T-helper 1 cell treated with Interleukin-12 subunit alpha and Interleukin-12 subunit beta and Interleukin-4 antibody, amounts not matched to agents 30 ng/mL and 1 ng/mL, for 36 hours (primary cell): Measurements from ENCODE around the gene LRP2. TPM values are rescaled to one million over a fixed set of nuclear protein-coding genes. Genes with fewer than 3 reads are reported as not detected.

Experiments used
- intact Hi-C: fragments of 100-400 bp; cut with micrococcal nuclease; formaldehyde crosslinking; loops from one replicate; pipeline ENCODE4 v1.15.1; 2024
- total RNA-seq: library from RNA; stranded (reverse); gene quantifications from 2 replicates; pipeline ENCODE4 v1.2.3, GENCODE V29; 2022

LRP2 gene
- total RNA-seq, 1 donor from 2014 or later: not detected

- intact Hi-C loops: no loop called here
These were observed 107.6 kb downstream of the LRP2 start for GRCh38 chr2:169254774-169255173.

GRCh38 chr2:169247211-169247610, 115.1 kb downstream of the LRP2 start:
- intact Hi-C loops: no loop called here

DNA sequence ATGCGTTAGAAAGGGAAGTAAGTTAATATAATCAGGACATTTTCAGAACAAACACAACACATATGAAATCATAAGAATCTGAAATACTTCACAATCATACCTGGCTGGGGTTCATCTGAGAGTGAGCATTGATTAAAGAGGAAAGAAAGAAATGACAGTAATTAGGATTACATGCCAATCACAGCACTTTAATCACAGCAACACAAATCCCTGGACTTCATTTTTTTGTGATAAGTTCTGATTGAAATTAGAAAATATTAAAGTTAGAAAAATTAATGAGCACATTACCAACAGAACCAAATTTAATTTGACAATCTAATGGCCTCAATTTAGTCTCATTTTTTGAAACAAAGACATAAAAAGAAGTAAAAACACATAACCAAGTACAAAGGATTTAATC, 121.9 kb downstream of the LRP2 start:
- intact Hi-C loops: no loop called here

GRCh38 chr2:169237939-169238338, 124.4 kb downstream of the LRP2 start:
- intact Hi-C loops: no loop called here

DNA sequence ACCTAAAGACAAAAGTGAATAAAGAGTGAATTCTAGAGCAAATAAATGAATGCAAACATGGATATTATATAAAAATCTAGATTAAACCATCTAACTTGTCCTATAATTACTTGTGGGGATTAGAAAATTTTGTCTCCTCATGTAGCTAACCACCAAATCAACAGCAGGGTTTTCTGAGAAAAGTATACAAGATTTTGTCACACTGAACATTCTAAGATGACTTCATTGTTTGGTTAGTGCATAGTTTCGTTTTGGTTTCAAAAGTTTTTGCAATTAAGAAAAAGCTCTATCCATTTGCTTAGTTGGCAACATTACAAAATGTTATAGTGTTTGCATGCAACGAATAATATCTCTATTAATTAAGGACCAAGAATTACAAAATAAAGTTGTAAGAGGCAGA, 125.0 kb downstream of the LRP2 start:
- intact Hi-C loops: no loop called here

DNA sequence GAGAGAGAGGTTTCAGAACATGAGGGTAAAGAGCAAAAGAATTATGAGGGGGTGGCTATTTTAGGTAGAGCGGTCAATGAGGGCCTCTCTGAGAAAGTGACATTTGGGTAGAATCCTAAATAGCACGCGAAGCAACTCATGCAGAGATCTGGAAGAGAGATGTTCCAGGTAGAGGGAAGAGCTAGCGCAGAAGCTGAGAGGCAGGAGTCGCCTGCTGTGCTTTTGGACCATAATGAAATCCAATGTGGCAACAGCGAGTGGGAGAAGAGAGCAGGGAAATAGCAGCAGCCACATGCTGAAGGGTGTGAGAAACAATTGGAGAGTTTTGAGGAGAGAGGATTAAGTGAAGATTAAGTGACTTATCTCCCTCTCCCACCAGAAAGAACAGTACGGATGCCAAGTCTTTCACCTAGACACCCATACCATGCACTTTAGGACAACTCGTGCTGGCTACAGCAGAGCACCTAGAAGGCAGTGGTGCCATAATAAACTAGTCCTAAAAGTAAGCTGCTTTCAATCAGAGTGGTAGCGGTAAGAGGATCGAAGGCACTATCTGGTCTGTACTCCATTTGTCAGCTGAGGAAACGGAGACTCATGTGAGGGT, 129.7 kb downstream of the LRP2 start:
- intact Hi-C loops: no loop called here

- intact Hi-C loops: no loop called here
These were observed 132.1 kb downstream of the LRP2 start for GRCh38 chr2:169230204-169230603.

- intact Hi-C loops: no loop called here
These were observed 132.7 kb downstream of the LRP2 start for GRCh38 chr2:169229590-169229989.

- intact Hi-C loops: no loop called here
These were observed 136.4 kb downstream of the LRP2 start for GRCh38 chr2:169225906-169226305.

DNA sequence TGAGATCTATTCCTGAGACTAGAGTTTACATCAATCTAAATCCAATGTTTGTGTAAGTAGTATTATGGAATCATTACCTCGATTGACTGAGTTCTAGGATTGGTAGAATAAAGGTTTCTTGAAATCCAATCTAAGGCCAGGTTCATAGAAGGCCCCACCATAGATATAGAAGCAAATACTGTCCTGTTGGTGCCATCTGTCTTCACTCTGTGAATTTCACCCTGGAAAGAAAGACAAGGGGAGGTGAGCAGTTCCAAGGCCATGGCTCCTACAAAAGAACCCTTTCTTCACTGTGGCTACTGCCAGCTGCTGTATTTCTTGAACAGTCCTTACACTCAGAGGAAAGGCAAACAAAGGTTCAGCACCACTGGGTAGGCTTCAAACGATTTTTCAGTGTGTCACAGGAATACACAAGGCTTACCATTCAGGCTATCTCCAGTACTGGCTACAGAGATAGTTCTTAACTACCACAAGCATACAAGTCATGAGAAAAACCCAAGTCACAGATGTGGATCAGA, 137.0 kb downstream of the LRP2 start:
- intact Hi-C loops: no loop called here

- intact Hi-C loops: loop anchor here (1.0 to 5.0 kb wide), 2 partner anchors 115 to 260 kb away; no protein-coding TSS in a partner anchor
These were observed 139.7 kb downstream of the LRP2 start for GRCh38 chr2:169222665-169223064.

DNA sequence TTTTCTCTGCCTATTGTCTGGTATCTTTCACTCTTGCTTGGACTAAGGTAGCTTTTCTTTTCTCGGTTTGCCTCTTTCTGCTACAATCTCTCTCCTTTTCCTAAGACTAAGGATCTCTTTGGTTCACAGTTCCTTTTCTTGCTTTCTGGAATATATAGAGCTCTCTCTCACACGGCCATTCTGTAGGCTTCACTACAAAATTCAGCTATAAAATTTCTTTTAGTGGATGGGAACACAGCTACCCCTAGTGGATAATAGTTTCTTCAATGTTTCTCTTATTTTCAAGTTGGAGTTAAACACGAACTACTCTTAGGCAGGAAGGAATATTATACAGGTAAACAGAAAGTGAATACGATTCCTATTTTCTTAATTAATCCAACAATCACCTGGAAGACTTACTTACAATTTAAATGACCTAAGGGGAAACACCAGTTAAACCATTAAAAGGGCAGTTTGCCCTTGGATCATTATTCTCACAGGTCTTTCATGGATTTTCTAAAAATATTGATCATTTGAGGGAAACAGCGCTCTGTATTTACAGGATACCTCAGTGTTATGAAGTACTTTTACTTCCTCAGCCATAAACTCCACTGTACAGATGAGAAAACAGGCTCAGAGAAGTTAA, 140.5 kb downstream of the LRP2 start:
- intact Hi-C loops: loop anchor here (1.0 to 5.0 kb wide), 2 partner anchors 115 to 260 kb away; no protein-coding TSS in a partner anchor

GRCh38 chr2:169210917-169211316, 151.4 kb downstream of the LRP2 start:
- intact Hi-C loops: no loop called here

DNA sequence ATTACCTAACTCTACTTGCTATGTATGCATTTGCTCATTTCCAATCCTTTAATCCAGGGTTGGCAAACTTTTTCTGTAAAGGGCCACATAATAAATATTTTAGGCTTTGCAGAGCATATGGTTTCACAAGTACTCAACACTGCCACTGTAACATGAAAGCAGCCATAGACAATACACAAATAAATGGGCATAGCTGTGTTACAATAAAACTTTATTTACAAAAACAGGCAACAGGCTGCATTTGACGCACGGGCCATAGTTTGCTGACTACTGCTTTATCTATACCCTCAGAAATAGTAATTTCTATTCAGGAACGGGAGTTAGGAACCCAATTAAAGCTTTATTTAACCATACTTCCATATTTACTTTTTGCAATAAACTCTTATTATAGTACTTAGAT, 154.3 kb downstream of the LRP2 start:
- intact Hi-C loops: no loop called here

DNA sequence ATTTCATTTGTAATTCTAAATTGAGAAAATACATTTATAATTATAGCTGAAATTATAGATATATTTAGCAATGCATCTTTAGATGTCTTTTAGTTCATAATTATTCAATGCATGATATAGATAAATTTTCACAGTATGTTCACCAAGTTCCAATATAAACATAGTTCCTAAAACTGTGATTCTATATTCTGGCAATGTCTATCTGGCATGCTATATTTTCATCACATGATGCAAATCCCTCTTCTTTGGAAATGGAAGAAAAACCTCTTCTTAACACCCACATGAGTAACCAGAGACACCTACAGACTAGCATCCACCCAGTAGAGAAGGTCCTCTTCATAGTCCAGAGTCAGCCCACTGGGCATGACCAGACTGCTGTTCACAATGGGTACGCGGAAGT, 157.2 kb downstream of the LRP2 start:
- intact Hi-C loops: no loop called here

DNA sequence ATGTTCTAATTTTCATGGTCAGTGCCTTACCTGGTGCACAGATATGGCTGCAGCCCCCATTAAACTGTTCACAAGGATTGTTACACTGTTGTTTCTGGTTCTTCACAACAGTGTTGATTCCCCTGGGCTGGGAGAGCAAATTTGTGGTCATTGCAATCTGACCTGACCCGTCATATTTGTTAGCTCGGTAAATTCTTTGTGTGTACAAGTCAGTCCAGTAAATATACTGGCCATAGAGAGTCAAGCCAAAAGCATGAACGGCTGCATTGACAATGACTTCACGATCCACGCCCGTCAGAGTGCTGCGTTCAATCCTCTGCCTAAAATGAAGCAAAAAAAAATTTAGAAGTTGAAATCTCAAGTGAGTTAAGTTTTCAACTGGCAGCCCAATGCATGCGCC, 158.4 kb downstream of the LRP2 start:
- intact Hi-C loops: no loop called here

GRCh38 chr2:169200756-169201155, 161.6 kb downstream of the LRP2 start:
- intact Hi-C loops: no loop called here

DNA sequence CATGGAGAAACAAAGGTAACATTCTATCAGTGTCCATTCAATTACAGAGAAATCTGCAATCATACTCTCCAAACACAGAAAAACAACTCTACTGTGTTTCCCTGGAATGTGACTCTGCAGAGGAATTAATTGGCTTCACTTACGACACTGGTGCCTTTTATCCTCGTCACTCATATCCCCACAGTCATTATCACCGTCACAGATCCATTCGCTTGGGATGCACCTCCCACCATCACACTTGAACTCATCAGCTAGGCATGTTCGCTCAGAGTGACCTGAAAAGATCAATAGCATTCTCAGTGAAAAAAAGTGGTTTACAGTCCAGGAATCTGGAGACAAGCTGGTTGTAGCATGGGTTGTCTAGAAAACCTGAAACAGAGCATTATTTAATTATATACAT, 168.7 kb downstream of the LRP2 start:
- intact Hi-C loops: no loop called here

- intact Hi-C loops: no loop called here
These were observed 172.0 kb downstream of the LRP2 start for GRCh38 chr2:169190197-169190775.

DNA sequence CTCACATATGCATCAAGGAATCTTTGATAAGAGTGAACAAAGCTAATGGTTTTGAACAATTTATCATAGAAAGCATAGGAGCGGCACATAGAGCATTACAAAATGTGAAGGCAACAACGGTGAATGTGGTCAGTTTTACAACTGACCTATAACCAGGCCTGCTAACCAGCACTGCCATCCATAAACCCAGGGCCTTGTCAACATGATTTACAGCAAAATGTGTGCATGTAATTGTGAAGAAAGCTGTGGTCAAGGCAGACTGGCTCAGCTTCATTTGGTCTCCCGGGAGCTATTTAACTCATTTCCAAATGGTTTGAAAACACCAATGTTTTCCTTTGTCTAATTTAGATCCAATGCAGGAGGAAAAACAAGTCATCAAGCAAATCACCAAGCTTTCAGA, 173.2 kb downstream of the LRP2 start:
- intact Hi-C loops: no loop called here

- intact Hi-C loops: no loop called here
These were observed 176.6 kb downstream of the LRP2 start for GRCh38 chr2:169185711-169186110.

- intact Hi-C loops: no loop called here
These were observed 178.3 kb downstream of the LRP2 start for GRCh38 chr2:169184074-169184473.

DNA sequence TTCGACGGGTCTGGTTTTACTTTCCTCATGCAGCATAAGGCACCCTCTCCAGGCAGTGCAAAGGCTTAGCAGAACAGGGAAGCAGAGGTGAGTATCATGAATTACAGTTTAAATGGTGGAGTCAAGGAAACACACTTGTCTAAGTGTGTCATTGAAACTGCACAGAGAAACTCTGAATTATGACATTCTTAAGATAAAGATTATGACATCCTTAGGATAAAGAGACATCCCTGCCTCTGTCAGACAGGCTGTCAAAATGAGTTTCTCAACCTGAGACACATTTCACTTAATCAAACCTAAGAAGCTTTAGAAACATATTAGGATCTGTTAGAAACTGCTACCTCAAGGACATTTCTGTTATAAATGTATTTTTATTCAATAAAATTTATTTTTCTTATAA, 179.8 kb downstream of the LRP2 start:
- intact Hi-C loops: no loop called here
